ENCODE results near the gene SYT2. TPM values are rescaled to one million over a fixed set of nuclear protein-coding genes. Genes with fewer than 3 reads are reported as not detected.
"Not testable (repeated sequence)": the region's sequence is repeated elsewhere in the genome, so short reads cannot be mapped to it uniquely, and the experiment has no call there.

SYT2 gene
- total RNA-seq, 1 experiment from 2014 or later = not detected

DNA sequence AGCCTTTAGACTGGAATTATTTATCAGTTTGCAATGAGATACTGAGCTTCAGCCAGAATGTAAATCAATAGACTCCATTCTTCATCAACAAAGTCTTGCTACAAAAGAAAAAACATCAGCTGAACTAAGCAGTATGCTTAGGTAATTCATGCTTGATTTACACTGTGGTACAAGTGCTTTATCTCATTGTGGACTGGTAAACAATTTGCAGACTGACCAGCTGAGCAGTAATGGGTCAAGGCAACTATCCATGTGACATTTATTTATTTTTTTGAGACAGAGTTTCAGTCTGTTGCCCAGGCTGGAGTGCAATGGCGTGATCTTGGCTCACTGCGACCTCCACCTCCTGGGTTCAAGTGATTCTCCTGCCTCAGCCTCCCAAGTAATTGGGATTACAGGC, 39.8 kb upstream of the SYT2 start (continued):
- TF ChIP-seq, protein P1, sequence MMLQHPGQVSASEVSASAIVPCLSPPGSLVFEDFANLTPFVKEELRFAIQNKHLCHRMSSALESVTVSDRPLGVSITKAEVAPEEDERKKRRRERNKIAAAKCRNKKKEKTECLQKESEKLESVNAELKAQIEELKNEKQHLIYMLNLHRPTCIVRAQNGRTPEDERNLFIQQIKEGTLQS (IDR thresholded peaks at IDR 0.05) = no peak
- no peak for TF ChIP-seq POLR2A (IDR thresholded peaks at IDR 0.05; ENCODE audit: borderline replicate concordance, extremely low read depth, insufficient read depth, insufficient read length)

DNA sequence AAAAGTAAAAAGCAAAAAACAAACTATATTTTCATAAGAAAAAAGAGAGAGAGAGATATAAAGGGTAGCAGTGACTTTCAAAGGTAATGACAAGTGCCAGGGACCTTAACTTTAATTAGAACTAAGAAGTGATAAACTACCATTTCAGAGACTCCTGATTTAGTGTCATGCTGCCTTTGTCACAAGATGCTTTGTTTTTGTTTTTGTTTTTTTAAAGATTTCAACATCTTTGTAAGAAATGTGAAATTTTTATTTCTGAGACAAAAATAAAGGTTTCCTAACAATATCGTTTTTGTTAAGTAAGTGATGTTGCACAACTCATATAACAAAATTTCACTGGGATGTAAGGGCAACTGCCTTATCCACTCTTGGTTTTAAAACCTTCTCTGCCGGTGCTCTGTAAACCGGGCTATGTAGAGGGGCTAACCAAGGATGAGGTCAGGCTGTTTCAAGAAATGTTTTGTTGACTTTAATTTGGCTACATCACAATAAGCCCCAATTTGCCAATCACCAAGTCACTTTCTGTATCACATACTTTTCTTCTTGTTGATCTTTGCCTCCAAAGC, 35.2 kb upstream of the SYT2 start:
- H3K27ac ChIP-seq (ENCODE audit: low read depth, low read length) = no peak overlapping the region
- ATAC-seq (no peak), DNase-seq (ENCODE audit: low read depth, low spot score) (no peak)
- RAD21 ChIA-PET (ENCODE audit: low non-redundant PET in 1 of 2, low total read pairs in 2 of 2, uncharacterized antibody in 2 of 2, unreplicated experiment in 2 of 2) = no interaction called here
- TF ChIP-seq POLR2A (IDR thresholded peaks at IDR 0.05; ENCODE audit: borderline replicate concordance, extremely low read depth, insufficient read depth, insufficient read length) = no peak
- no peak for TF ChIP-seq ELF1 (IDR thresholded peaks at IDR 0.05; ENCODE audit: borderline replicate concordance, low read depth)
- no peak for TF ChIP-seq YY1 (IDR thresholded peaks at IDR 0.05; ENCODE audit: extremely low read depth, insufficient replicate concordance, low read depth, low read length)
- H3K27me3 ChIP-seq (ENCODE audit: insufficient read depth, low read length) = no peaks in the 10 kb centered on the region
- no peak overlapping the region for H3K4me3 ChIP-seq (replicated peaks in 1 of 2; ENCODE audit: low read depth in 1 of 2, low read length in 2 of 2)
- POLR2A ChIA-PET = no interaction called here
- H3K79me2 ChIP-seq (ENCODE audit: insufficient read depth, low read length) = no peaks in the 10 kb centered on the region
- no peak overlapping the region for H3K4me2 ChIP-seq (ENCODE audit: low read length)
- intact Hi-C loops (cut with micrococcal nuclease) = no loop called here
- H3K4me1 ChIP-seq (ENCODE audit: control insufficient read depth in 1 of 2, insufficient read depth in 2 of 2, low read length in 2 of 2) = no peaks in the 10 kb centered on the region
- H3K9ac ChIP-seq (ENCODE audit: low read length) = no peak overlapping the region
- H4K20me1 ChIP-seq (ENCODE audit: insufficient read depth) = no peaks in the 10 kb centered on the region
- H3K36me3 ChIP-seq (ENCODE audit: control insufficient read depth in 1 of 2, insufficient read depth in 2 of 2, low read length in 2 of 2) = peaks cover 24 to 39% of the 10 kb centered on the region in 2 experiments; a peak in 3 of 4 replicates
- CTCF ChIA-PET = no interaction called here
- BruUV-seq (replicated peaks) = no TSS peak
- no peaks in the 10 kb centered on the region for H3K9me3 ChIP-seq (ENCODE audit: control insufficient read depth in 1 of 2, insufficient read depth in 1 of 2, low read depth in 1 of 2, low read length in 2 of 2)
- H3K9me2 ChIP-seq (ENCODE audit: insufficient read depth) = no peaks in the 10 kb centered on the region
- H2AFZ ChIP-seq (ENCODE audit: low read depth, low read length, poor library complexity, severe bottlenecking) = no peak overlapping the region

DNA sequence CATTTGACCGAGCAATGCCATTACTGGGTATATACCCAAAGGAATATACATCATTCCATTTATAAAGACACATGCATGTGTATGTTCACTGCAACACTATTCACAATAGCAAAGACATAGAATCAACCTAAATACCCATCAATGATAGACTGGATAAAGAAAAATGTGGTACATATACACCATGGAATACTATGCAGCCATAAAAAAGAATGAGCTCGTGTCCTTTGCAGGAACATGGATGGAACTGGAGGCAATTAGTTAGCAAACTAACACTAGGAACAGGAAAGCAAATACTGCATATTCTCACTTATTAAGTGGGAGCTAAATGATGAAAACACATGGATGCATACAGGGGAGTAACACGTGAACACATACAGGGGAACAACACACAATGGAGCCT, 34.5 kb upstream of the SYT2 start:
- H2AFZ ChIP-seq (ENCODE audit: low read depth, low read length, poor library complexity, severe bottlenecking); H3K79me2 ChIP-seq (ENCODE audit: insufficient read depth, low read length); H3K9me2 ChIP-seq (ENCODE audit: insufficient read depth); H3K4me1 ChIP-seq (ENCODE audit: control insufficient read depth in 1 of 2, insufficient read depth in 2 of 2, low read length in 2 of 2); H3K4me3 ChIP-seq (replicated peaks in 1 of 2; ENCODE audit: low read depth in 1 of 2, low read length in 2 of 2); CTCF ChIA-PET; intact Hi-C loops (cut with micrococcal nuclease); H3K9me3 ChIP-seq (ENCODE audit: control insufficient read depth in 1 of 2, insufficient read depth in 1 of 2, low read depth in 1 of 2, low read length in 2 of 2); BruUV-seq (replicated peaks); H4K20me1 ChIP-seq (ENCODE audit: insufficient read depth); H3K27me3 ChIP-seq (ENCODE audit: insufficient read depth, low read length); DNase-seq (ENCODE audit: low read depth, low spot score); H3K27ac ChIP-seq (ENCODE audit: low read depth, low read length); RAD21 ChIA-PET (ENCODE audit: low non-redundant PET in 1 of 2, low total read pairs in 2 of 2, uncharacterized antibody in 2 of 2, unreplicated experiment in 2 of 2); POLR2A ChIA-PET; H3K9ac ChIP-seq (ENCODE audit: low read length); ATAC-seq; H3K4me2 ChIP-seq (ENCODE audit: low read length): not testable (repeated sequence)
- peaks cover 24 to 36% of the 10 kb centered on the region in 2 experiments; a peak in 3 of 4 replicates for H3K36me3 ChIP-seq (ENCODE audit: control insufficient read depth in 1 of 2, insufficient read depth in 2 of 2, low read length in 2 of 2)
